Endodermal cell (in vitro differentiated cells): ENCODE measurements around the gene GRK1. TPM values are rescaled to one million over a fixed set of nuclear protein-coding genes. Genes with fewer than 3 reads are reported as not detected.
A peak's percentile ranks its signal among the peaks of the same experiment; 100 is the strongest.

ENCODE experiments used
- DNase-seq: peaks from one replicate; pipeline ENCODE4 v3.0.0-alpha.2; 2017
- H3K27ac ChIP-seq: 2 replicates; pipeline ENCODE4 v1.5.1; 2013; ENCODE audit warnings: mild to moderate bottlenecking, low read depth, low read length, moderate library complexity
- H3K27me3 ChIP-seq: 2 replicates; pipeline ENCODE4 v1.6.1; 2013; ENCODE audit warnings: mild to moderate bottlenecking, low read length, moderate library complexity; ENCODE audit not compliant: insufficient read depth, control insufficient read depth, poor library complexity, severe bottlenecking
- H3K36me3 ChIP-seq: 2 replicates; pipeline ENCODE4 v1.7.0; 2013; ENCODE audit warnings: mild to moderate bottlenecking, low read length, moderate library complexity; ENCODE audit not compliant: control insufficient read depth, insufficient read depth
- H3K4me1 ChIP-seq: one replicate; pipeline ENCODE4 v1.7.0; 2013; ENCODE audit warnings: low read length; ENCODE audit not compliant: control insufficient read depth, insufficient read depth
- H3K4me3 ChIP-seq: 2 replicates; pipeline ENCODE4 v1.5.1; 2013; ENCODE audit warnings: mild to moderate bottlenecking, low read length, moderate library complexity
- H3K9ac ChIP-seq: 2 replicates; pipeline ENCODE4 v1.6.1; 2013; ENCODE audit warnings: mild to moderate bottlenecking, low read length, moderate library complexity; ENCODE audit not compliant: poor library complexity, severe bottlenecking; ENCODE audit errors: extremely low read depth
- H3K9me3 ChIP-seq: 2 replicates; pipeline ENCODE4 v1.6.1; 2013; ENCODE audit warnings: mild to moderate bottlenecking, low read length, moderate library complexity; ENCODE audit not compliant: control insufficient read depth
- H3K27ac Mint-ChIP-seq: 2 replicates; pipeline ENCODE4 v1.8.0; 2020; ENCODE audit warnings: mixed read lengths
- H3K27me3 Mint-ChIP-seq: 2 replicates; pipeline ENCODE4 v1.8.0; 2021; ENCODE audit warnings: mild to moderate bottlenecking, mixed read lengths; ENCODE audit not compliant: insufficient read depth
- H3K36me3 Mint-ChIP-seq: 2 replicates; pipeline ENCODE4 v1.8.0; 2020; ENCODE audit warnings: low read depth, mixed read lengths
- H3K4me1 Mint-ChIP-seq: 2 replicates; pipeline ENCODE4 v1.8.0; 2020; ENCODE audit warnings: mixed read lengths
- H3K4me3 Mint-ChIP-seq: 2 replicates; pipeline ENCODE4 v1.8.0; 2020; ENCODE audit warnings: mild to moderate bottlenecking, moderate library complexity, mixed read lengths
- H3K9me3 Mint-ChIP-seq: 2 replicates; pipeline ENCODE4 v1.8.0; 2020; ENCODE audit warnings: mild to moderate bottlenecking, mixed read lengths
- WGBS, 2 experiments: methylation state at CpG; one replicate each; pipeline versions ENCODE4 v1.1.5 to v1.1.7; 2013; ENCODE audit warnings: missing lambda C conversion rate in 2 of 2, mixed read lengths in 1 of 2; ENCODE audit not compliant: insufficient coverage in 1 of 2, insufficient read length in 1 of 2; 5-methylcytosine and 5-hydroxymethylcytosine counted together
- total RNA-seq, 2 donors: library from RNA; stranded (reverse); fragmentation: NEBNext Ultra II Directional in 1 of 2; extraction: Animal tissue kit (Norgen Biotek cat#: 25700) in 1 of 2; gene quantifications; 2 replicates in 1 of 2; 3 replicates in 1 of 2; pipeline ENCODE4 v1.2.1, GENCODE V29; 2021
- TF ChIP-seq, protein P1 (sequence below): fragments of 200-600 bp; sonication (generic); conservative IDR thresholded peaks from 2 replicates; pipeline ENCODE4 v1.5.0; 2021; ENCODE audit warnings: antibody characterized with exemption, mild to moderate bottlenecking

Gene GRK1
- total RNA-seq, 2 donors from 2014 or later: 1.7 to 2.5 TPM

DNA sequence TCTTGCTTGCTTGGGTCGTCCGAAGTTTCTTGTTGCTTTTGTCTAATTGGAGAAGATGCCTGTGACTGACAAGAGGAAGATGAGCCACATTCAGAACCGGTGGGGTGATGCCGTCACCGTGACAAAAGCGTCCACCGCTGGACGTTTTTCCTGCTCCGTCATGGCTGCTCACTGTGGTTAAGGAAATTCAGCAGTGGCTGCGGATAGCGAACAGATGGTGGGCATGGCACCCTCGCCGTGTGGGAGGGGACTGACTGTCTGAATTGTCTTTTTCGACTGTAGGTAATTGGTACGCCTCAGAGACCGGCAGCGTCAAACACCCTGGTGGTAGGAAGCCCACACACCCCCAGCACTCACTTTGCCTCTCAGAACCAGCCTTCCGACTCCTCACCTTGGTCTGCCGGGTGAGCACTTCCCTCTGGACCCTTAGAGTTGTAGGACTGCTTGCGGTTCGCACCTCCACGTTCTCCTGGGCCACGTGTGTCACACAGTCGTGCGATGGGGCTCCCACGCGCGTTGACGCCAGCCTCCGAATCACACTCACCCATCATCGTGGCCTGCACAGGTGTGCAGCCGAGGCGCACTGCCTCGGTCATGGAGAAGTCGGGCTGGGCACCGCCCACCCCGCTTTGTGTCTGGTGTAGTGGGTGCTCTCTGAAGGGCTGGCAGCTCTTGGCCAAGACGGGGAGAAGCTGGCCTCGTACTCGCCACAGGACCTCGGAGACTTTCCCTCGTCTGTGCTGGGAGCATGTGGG is 35.5 kb upstream of the GRK1 start:
- no peak overlapping the region for H3K4me3 Mint-ChIP-seq
- Histone ChIP-seq H3K27me3 (no peaks in the 10 kb centered on the region), H3K27ac (peak overlapping the region; percentile 60), H3K4me1 (no peaks in the 10 kb centered on the region), H3K9ac (no peak overlapping the region), H3K9me3 (no peaks in the 10 kb centered on the region), H3K4me3 (no peak overlapping the region), H3K36me3 (peaks cover 71% of the 10 kb centered on the region)
- DNase-seq: no peak
- 96 to 98% methylated on average over 29 to 42 of the region's 42 CpGs for WGBS, 2 experiments
- H3K9me3 Mint-ChIP-seq: no peaks in the 10 kb centered on the region
- peaks cover 77% of the 10 kb centered on the region for H3K36me3 Mint-ChIP-seq
- TF ChIP-seq, protein P1, sequence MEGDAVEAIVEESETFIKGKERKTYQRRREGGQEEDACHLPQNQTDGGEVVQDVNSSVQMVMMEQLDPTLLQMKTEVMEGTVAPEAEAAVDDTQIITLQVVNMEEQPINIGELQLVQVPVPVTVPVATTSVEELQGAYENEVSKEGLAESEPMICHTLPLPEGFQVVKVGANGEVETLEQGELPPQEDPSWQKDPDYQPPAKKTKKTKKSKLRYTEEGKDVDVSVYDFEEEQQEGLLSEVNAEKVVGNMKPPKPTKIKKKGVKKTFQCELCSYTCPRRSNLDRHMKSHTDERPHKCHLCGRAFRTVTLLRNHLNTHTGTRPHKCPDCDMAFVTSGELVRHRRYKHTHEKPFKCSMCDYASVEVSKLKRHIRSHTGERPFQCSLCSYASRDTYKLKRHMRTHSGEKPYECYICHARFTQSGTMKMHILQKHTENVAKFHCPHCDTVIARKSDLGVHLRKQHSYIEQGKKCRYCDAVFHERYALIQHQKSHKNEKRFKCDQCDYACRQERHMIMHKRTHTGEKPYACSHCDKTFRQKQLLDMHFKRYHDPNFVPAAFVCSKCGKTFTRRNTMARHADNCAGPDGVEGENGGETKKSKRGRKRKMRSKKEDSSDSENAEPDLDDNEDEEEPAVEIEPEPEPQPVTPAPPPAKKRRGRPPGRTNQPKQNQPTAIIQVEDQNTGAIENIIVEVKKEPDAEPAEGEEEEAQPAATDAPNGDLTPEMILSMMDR: no peak
- H3K27me3 Mint-ChIP-seq: no peaks in the 10 kb centered on the region
- no peak overlapping the region for H3K27ac Mint-ChIP-seq
- H3K4me1 Mint-ChIP-seq: no peaks in the 10 kb centered on the region

DNA sequence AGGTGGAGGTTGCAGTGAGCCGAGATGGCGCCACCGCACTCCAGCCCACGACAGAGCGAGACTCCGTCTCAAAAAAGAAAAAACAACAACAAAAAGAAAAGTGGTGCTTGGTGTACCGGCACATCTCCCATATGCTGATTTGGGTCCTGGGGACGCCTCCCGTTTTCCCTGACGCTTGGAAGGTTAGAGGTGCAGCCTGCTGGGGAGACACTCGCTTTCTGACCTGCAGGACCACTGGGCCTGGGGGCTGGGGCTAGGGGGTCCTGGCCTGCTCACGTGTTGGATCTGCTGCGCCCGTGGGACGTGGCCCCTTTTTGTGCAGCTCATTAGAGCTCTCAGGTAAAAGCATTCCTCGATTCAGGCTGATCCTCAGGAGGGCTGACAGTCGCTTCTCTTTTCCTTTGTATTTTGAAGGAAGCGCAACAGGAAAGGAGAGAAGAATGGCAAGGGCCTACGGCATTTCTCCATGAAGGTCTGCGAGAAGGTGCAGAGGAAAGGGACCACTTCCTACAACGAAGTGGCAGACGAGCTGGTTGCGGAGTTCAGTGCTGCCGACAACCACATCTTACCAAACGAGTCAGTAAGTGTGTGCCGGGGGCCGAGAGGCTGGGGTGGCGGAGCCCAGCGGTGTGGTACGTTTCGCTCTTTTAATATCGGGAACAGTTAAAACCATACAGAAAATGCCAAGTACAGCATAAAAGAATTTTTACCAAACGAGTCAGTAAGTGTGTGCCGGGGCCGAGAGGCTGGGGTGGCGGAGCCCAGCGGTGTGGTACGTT is 34.1 kb upstream of the GRK1 start:
- Mint-ChIP-seq H3K36me3 (peaks cover 77% of the 10 kb centered on the region), H3K9me3 (no peaks in the 10 kb centered on the region), H3K27ac (peak overlapping the region; percentile 38), H3K4me1 (no peaks in the 10 kb centered on the region), H3K4me3 (no peak overlapping the region), H3K27me3 (no peaks in the 10 kb centered on the region)
- H3K9me3 ChIP-seq: no peaks in the 10 kb centered on the region
- no peak overlapping the region for H3K4me3 ChIP-seq
- TF ChIP-seq, protein P1: no peak
- no peak overlapping the region for H3K27ac ChIP-seq
- peaks cover 78% of the 10 kb centered on the region for H3K36me3 ChIP-seq
- 96 to 99% methylated on average over 27 to 38 of the region's 38 CpGs for WGBS, 2 experiments
- no peaks in the 10 kb centered on the region for H3K4me1 ChIP-seq
- H3K9ac ChIP-seq: no peak overlapping the region
- no peak for DNase-seq
- H3K27me3 ChIP-seq: no peaks in the 10 kb centered on the region

DNA sequence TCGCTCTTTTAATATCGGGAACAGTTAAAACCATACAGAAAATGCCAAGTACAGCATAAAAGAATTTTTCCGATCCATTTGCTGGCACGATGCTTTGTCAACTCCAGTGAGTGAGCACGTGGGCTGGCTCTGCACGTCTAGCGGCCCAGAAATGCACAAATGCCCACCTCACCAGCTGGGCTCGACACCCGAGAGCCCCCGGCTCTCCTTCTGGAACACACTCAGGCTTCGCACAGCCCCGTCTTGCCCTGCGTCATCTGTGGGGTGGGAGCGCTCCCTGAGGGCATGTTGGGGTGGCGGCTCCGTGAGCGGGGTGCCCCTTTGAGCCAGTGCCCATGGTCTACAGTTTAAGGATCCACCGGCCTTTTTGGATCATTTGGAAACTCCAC is 33.5 kb upstream of the GRK1 start:
- Mint-ChIP-seq H3K4me3 (no peak overlapping the region), H3K27me3 (no peaks in the 10 kb centered on the region), H3K27ac (no peak overlapping the region), H3K9me3 (no peaks in the 10 kb centered on the region), H3K36me3 (peaks cover 80% of the 10 kb centered on the region), H3K4me1 (no peaks in the 10 kb centered on the region)
- Histone ChIP-seq H3K4me3 (no peak overlapping the region), H3K27ac (no peak overlapping the region), H3K9me3 (no peaks in the 10 kb centered on the region), H3K36me3 (peaks cover 80% of the 10 kb centered on the region), H3K9ac (no peak overlapping the region), H3K4me1 (no peaks in the 10 kb centered on the region), H3K27me3 (no peaks in the 10 kb centered on the region)
- DNase-seq: no peak
- TF ChIP-seq, protein P1: no peak
- WGBS, 2 experiments: 95 to 98% methylated on average over 17 to 18 of the region's 18 CpGs
